Hepatocyte (in vitro differentiated cells): Measurements from ENCODE around the gene TAF9. TPM values are rescaled to one million over a fixed set of nuclear protein-coding genes. Genes with fewer than 3 reads are reported as not detected.

ENCODE experiments used
- DNase-seq: peaks from one replicate; pipeline ENCODE4 v3.0.0-alpha.2; 2016; ENCODE audit warnings: low spot score
- H2AFZ ChIP-seq: fragments of 200-600 bp; sonication (generic); 2 replicates; pipeline ENCODE4 v1.6.0; 2016; ENCODE audit warnings: antibody characterized with exemption, mild to moderate bottlenecking
- H3K27ac ChIP-seq: fragments of 200-600 bp; sonication (generic); 2 replicates; pipeline ENCODE4 v1.5.1; 2016; ENCODE audit warnings: mild to moderate bottlenecking
- H3K27me3 ChIP-seq: fragments of 200-600 bp; sonication (generic); 2 replicates; pipeline ENCODE4 v1.6.1; 2016
- H3K36me3 ChIP-seq: fragments of 200-600 bp; sonication (generic); replicated peaks from 2 replicates; pipeline ENCODE4 v1.5.1; 2016; ENCODE audit warnings: low read depth; ENCODE audit not compliant: insufficient read depth
- H3K4me1 ChIP-seq: fragments of 200-600 bp; sonication (generic); 2 replicates; pipeline ENCODE4 v1.5.1; 2016; ENCODE audit warnings: mild to moderate bottlenecking, moderate library complexity; ENCODE audit not compliant: insufficient read depth
- H3K4me2 ChIP-seq: fragments of 200-600 bp; sonication (generic); 2 replicates; pipeline ENCODE4 v1.6.0; 2016
- H3K4me3 ChIP-seq: fragments of 200-600 bp; sonication (generic); 2 replicates; pipeline ENCODE4 v1.5.1; 2016; ENCODE audit warnings: mild to moderate bottlenecking
- H3K79me2 ChIP-seq: fragments of 200-600 bp; sonication (generic); 2 replicates; pipeline ENCODE4 v1.6.0; 2017; ENCODE audit warnings: mild to moderate bottlenecking
- H3K9me2 ChIP-seq: fragments of 200-600 bp; sonication (generic); replicated peaks from 2 replicates; pipeline ENCODE4 v1.6.0; 2017; ENCODE audit warnings: mild to moderate bottlenecking; ENCODE audit not compliant: insufficient read depth
- H3K9me3 ChIP-seq: fragments of 200-600 bp; sonication (generic); 2 replicates; pipeline ENCODE4 v1.5.1; 2016; ENCODE audit warnings: low read depth, mild to moderate bottlenecking
- H4K20me1 ChIP-seq: fragments of 200-600 bp; sonication (generic); 2 replicates; pipeline ENCODE4 v1.6.0; 2016; ENCODE audit warnings: mild to moderate bottlenecking; ENCODE audit not compliant: insufficient read depth, poor library complexity, severe bottlenecking
- EZH2 ChIP-seq: fragments of 200-600 bp; sonication (generic); IDR thresholded peaks from 2 replicates; pipeline ENCODE4 v1.6.1; 2016; ENCODE audit warnings: antibody characterized with exemption, mild to moderate bottlenecking, borderline replicate concordance
- EZH2phosphoT487 ChIP-seq: fragments of 200-600 bp; sonication (generic); IDR thresholded peaks from one replicate; pipeline ENCODE4 v1.6.1; 2018; ENCODE audit warnings: antibody characterized with exemption, mild to moderate bottlenecking, low read depth, moderate library complexity; ENCODE audit not compliant: unreplicated experiment, severe bottlenecking
- WGBS: methylation state at CpG from one replicate; pipeline ENCODE4 v1.1.6; 2016; ENCODE audit warnings: low lambda C conversion rate; ENCODE audit errors: missing lambda C conversion rate; 5-methylcytosine and 5-hydroxymethylcytosine counted together
- polyA plus RNA-seq: library from polyadenylated mRNA; unstranded; fragments of >200 nt; fragmentation: Nextera tagmentation; extraction: Ambion mirVana; gene quantifications from 2 replicates; pipeline ENCODE4 v1.2.1, GENCODE V29; 2016
- total RNA-seq: library from RNA; depleted of rRNA; stranded (reverse); fragments of >200 nt; gene quantifications from 2 replicates; pipeline ENCODE4 v1.2.3, GENCODE V29; 2014
- TF ChIP-seq, protein P1 (sequence below): fragments of 200-600 bp; sonication (generic); IDR thresholded peaks from 2 replicates; pipeline ENCODE4 v1.5.1; 2016; ENCODE audit warnings: antibody characterized with exemption, mild to moderate bottlenecking; ENCODE audit not compliant: poor library complexity

TAF9 gene
- total and polyA plus RNA-seq, 2 experiments from 2014 or later: 81.6 to 126 TPM

DNA sequence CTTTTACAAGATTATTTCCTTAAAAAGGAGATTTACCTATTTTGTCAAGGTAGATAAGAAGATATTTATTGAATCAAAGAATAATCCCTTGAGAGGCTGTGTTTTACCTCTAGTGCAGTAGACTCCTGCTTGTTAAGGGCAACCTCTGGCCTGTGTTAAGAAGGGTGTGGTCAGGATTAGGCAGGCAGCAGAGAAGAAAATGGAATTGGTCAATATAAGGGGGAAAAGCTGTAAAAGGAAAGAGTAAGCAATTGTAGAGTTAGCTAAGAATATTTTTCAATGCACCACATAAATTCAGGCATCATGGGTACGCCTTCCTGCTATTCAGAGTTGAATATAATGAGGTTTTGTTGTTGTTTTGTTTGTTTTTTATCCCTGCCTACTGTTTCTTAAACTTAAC, 43.0 kb downstream of the TAF9 start:
- H3K4me3 ChIP-seq: no peak overlapping the region
- no peaks in the 10 kb centered on the region for H3K79me2 ChIP-seq
- H3K4me2 ChIP-seq: no peak overlapping the region
- H3K9me3 ChIP-seq: no peaks in the 10 kb centered on the region
- no peak overlapping the region for H3K27ac ChIP-seq
- no peaks in the 10 kb centered on the region for H3K9me2 ChIP-seq
- no peaks in the 10 kb centered on the region for H3K4me1 ChIP-seq
- no peak overlapping the region for H2AFZ ChIP-seq
- 100% methylated on average over 1 of the region's 1 CpG for WGBS
- DNase-seq: no peak
- no peaks in the 10 kb centered on the region for H3K27me3 ChIP-seq
- H3K36me3 ChIP-seq: no peaks in the 10 kb centered on the region
- no peaks in the 10 kb centered on the region for H4K20me1 ChIP-seq
- no peak for TF ChIP-seq EZH2
- TF ChIP-seq EZH2phosphoT487: no peak
- TF ChIP-seq, protein P1, sequence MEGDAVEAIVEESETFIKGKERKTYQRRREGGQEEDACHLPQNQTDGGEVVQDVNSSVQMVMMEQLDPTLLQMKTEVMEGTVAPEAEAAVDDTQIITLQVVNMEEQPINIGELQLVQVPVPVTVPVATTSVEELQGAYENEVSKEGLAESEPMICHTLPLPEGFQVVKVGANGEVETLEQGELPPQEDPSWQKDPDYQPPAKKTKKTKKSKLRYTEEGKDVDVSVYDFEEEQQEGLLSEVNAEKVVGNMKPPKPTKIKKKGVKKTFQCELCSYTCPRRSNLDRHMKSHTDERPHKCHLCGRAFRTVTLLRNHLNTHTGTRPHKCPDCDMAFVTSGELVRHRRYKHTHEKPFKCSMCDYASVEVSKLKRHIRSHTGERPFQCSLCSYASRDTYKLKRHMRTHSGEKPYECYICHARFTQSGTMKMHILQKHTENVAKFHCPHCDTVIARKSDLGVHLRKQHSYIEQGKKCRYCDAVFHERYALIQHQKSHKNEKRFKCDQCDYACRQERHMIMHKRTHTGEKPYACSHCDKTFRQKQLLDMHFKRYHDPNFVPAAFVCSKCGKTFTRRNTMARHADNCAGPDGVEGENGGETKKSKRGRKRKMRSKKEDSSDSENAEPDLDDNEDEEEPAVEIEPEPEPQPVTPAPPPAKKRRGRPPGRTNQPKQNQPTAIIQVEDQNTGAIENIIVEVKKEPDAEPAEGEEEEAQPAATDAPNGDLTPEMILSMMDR: no peak

DNA sequence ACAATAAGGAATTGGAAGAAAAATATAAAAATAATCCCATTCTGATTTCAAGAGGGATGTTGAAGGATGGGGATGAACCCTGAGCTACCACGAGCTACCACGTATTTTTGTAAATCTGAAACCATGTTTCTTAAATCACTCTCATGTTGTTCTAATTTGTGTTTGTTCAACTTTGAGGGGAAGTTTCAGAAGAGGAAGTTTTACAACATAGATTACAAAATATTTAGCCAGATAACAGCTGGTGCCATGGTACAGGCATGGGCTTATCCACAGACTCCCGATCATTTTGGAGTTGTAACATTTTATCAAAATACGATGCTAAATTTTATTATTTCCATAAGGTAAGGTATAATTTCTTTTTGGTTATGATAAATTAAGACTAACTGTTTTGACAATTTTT, 51.9 kb downstream of the TAF9 start:
- Histone ChIP-seq H3K9me2 (no peaks in the 10 kb centered on the region), H2AFZ (no peak overlapping the region), H3K79me2 (no peaks in the 10 kb centered on the region), H3K4me2 (no peak overlapping the region), H3K27ac (no peak overlapping the region), H3K4me1 (no peaks in the 10 kb centered on the region), H3K36me3 (no peaks in the 10 kb centered on the region), H3K27me3 (no peaks in the 10 kb centered on the region), H3K9me3 (no peaks in the 10 kb centered on the region), H3K4me3 (no peak overlapping the region), H4K20me1 (no peaks in the 10 kb centered on the region)
- TF ChIP-seq EZH2phosphoT487 (no peak), EZH2 (no peak)
- WGBS: 72% methylated on average over 4 of the region's 4 CpGs
- no peak for DNase-seq

DNA sequence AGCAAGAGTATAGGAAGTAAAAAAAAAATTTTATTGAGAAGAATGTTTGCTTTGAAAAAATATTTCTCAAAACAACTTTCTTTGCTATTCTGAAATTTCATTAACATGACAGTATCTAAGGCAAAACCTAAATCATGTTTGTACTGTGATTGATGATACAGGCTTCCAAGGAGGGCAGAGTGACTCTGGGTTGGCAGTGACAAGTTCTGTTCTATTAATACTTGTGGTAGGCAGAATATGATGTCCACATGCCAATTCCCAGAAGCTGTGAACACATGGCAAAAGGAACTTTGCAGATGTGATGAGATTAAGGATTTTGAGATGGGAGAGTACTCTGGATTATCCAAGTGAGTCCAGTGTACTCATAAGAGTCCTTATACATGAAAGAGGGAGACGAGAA, 53.3 kb downstream of the TAF9 start:
- TF ChIP-seq EZH2phosphoT487: no peak
- TF ChIP-seq, protein P1: no peak
- TF ChIP-seq EZH2: no peak
- H3K4me3 ChIP-seq: no peak overlapping the region

More for the DNA sequence above, 53.3 kb downstream of the TAF9 start:
- no peaks in the 10 kb centered on the region for H3K79me2 ChIP-seq
- 86% methylated on average over 1 of the region's 1 CpG for WGBS
- H3K9me2 ChIP-seq: no peaks in the 10 kb centered on the region
- no peaks in the 10 kb centered on the region for H3K9me3 ChIP-seq
- H3K4me1 ChIP-seq: no peaks in the 10 kb centered on the region
- no peak overlapping the region for H3K4me2 ChIP-seq
- no peaks in the 10 kb centered on the region for H4K20me1 ChIP-seq
- H3K27ac ChIP-seq: no peak overlapping the region
- no peaks in the 10 kb centered on the region for H3K27me3 ChIP-seq
- no peaks in the 10 kb centered on the region for H3K36me3 ChIP-seq
- DNase-seq: no peak
- H2AFZ ChIP-seq: no peak overlapping the region

Other genes with a start within 250 kb of the TAF9 start
- 35.4 and 39.2 TPM in 2 replicates for gene CCNB1, start 202.4 kb downstream of the TAF9 start, total RNA-seq
- gene CCNB1, start 202.4 kb downstream of the TAF9 start, polyA plus RNA-seq: 33.5 and 34.3 TPM in 2 replicates
- 6.9 and 10.8 TPM in 2 replicates for gene CENPH, start 179.9 kb downstream of the TAF9 start, total RNA-seq
- gene CENPH, start 179.9 kb downstream of the TAF9 start, polyA plus RNA-seq: 3.7 and 3.8 TPM in 2 replicates
- 36.4 and 50.9 TPM in 2 replicates for gene CDK7, start 134.6 kb downstream of the TAF9 start, total RNA-seq
- gene CDK7, start 134.6 kb downstream of the TAF9 start, polyA plus RNA-seq: 40.4 and 41.1 TPM in 2 replicates
- gene CCDC125, start 36.7 kb downstream of the TAF9 start, total RNA-seq: 0.28 and 0.37 TPM in 2 replicates
- 0.51 TPM in 1 of 2 replicates, not detected in the other for gene CCDC125, start 36.7 kb downstream of the TAF9 start, polyA plus RNA-seq
- 41.3 and 43.2 TPM in 2 replicates for gene AK6, start within 50 bp of the TAF9 start, total RNA-seq
- gene AK6, start within 50 bp of the TAF9 start, polyA plus RNA-seq: 74.1 and 89.7 TPM in 2 replicates
- 20.2 and 33.8 TPM in 2 replicates for gene RAD17, start 298 bp upstream of the TAF9 start, total RNA-seq
- gene RAD17, start 298 bp upstream of the TAF9 start, polyA plus RNA-seq: 21.3 and 21.7 TPM in 2 replicates
- 43.5 and 45.4 TPM in 2 replicates for gene MARVELD2, start 45.6 kb upstream of the TAF9 start, total RNA-seq
- gene MARVELD2, start 45.6 kb upstream of the TAF9 start, polyA plus RNA-seq: 19.6 and 26.4 TPM in 2 replicates
- 119 and 140 TPM in 2 replicates for gene OCLN, start 123.3 kb upstream of the TAF9 start, total RNA-seq
- 49.6 and 72.7 TPM in 2 replicates for gene OCLN, start 123.3 kb upstream of the TAF9 start, polyA plus RNA-seq
- gene GTF2H2C, start 190.7 kb upstream of the TAF9 start, total RNA-seq: 51.9 and 55.1 TPM in 2 replicates
- gene GTF2H2C, start 190.7 kb upstream of the TAF9 start, polyA plus RNA-seq: 22.2 and 24.8 TPM in 2 replicates